NCI-H82 treated with DMSO at 0.1 percent for 48 hours (cell line): ENCODE measurements around the gene IPO11.

ENCODE experiments used
- DNase-seq: peaks from one replicate; lab custom pipeline; 2025; ENCODE audit not compliant: unreplicated experiment; lab: John Stamatoyannopoulos, UW

Gene IPO11

DNA sequence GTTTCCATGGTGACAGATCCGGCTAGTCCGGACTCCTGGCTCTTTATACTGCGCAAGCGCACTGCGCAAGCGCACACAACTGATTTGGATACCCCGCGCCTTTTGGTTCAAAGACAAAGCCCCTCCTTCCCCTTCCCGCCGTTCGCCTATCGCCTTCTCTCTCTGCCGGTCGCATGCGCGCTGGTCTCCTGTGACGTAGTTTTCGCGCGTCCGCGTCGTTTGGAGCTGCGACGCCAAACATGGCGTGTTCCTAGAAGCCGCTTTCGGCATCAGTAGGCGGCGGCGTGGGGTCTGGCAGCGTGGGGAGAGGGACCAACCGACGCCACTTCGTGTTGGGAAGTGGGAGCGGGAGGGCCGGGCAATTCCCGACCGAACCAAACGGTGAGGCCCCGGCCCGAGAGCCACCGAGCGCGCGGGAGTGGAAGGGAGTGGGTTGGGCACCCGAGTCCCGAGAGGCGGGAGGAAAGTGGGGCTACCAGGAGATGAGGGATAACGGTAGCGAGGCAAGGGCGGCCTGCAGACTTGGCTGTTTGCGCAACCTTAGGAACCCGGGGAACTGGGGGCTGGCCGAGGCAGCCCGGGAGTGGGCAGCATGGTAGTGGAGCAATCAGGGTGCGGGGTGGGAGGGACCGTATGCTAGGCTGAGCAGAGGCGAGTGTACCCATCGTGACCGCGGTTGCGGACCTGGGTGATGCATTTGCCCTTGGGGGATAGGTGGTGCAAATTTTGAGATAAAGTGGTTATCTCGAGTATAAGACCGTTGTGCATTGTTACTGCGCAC is at the start of gene IPO11:
IPO11 (plus strand) TSS at position 215 of the 781 bp plus-strand sequence. CDS start 24,517 bp downstream, outside the sequence.
- DNase-seq = peak; percentile 93

DNA sequence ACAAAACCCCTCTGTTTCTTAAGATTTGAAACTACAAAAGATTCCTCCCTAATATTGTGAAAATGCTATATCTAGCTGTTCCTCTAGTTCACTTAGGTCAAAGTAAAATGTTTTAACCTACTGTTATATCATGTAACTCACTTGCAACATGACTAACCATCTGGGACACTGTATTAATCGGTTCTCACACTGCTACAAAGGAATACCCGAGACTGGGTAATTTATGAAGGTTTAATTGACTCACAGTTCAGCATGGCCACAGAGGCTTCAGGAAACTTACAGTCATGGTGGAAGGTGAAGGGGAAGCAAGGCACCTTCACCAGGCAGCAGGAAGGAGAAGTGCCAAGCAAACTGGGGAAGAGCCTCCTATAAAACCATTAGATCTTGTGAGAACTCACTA is 43.5 kb upstream of the IPO11 start:
- no peak for DNase-seq

DNA sequence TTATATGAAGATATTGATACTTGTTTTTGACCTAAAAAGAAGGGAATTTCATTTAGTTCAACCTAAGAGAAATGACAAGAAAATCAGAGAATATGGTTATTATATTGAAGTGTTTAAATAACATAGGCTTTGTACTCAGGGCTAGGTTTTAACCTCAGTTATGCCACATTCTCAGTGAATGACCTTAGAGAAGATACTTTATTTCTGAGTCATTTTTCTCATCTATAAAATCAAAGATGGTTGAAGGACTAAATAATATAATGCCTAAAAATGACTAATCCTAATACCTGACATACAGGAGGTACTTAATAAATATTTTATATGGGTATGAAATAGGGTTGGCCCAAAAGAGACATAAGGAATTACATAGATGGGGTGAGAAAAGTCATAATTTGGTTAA is 41.2 kb upstream of the IPO11 start:
- no peak for DNase-seq

DNA sequence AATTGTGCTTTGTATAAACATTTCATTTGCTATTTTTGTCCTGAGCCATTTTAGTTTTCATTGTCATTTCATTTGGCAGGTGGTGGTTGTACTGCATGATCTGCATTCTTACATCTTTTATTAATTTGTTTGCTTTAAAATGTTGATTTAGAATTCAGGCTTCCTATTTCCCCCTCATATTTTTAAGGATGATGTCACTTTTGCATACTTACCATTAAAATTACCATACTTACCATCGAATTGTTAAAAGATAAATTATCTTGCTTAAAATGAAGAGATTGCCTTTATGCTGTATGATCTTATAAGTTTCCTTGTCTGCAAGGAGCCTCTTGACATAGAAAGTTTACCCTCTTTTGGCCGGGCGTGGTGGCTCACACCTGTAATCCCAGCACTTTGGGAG is 40.0 kb upstream of the IPO11 start:
- DNase-seq = no peak

DNA sequence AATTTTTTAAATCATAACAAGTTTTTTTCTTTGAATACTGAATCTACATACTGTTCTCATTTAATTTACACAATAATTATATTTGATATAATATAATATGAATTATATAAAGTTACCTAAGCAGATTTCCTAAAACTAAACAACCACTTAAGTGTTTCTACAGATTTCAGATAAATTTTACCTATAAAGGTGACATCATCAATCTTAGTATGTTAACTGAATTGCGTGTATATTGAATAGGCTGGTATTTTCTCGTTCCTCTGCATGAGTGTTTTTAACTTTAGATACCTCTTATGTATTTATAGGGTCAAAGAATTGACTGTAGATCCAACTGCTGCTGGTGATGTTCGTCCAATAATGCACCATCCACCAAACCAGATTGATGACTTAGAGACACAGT is 39.2 kb upstream of the IPO11 start:
- no peak for DNase-seq

DNA sequence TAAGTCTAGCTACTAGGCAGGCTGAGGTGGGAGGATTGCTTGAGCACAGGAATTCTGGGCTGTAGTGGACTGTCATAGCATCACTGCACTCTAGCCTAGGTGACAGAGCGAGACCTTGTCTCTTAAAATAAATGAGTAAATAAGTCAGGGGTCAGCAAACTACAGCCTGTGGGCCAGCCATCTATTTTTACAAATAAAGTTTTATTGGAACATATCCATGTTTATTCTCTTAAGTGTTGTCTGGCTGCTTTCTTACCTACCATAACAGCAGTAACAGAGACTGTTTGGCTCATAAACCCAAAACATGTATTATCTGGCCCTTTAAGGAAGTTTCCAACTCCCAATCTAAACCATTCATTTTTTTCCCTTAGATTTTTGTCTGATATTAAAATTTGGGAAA is 38.5 kb upstream of the IPO11 start:
- no peak for DNase-seq

DNA sequence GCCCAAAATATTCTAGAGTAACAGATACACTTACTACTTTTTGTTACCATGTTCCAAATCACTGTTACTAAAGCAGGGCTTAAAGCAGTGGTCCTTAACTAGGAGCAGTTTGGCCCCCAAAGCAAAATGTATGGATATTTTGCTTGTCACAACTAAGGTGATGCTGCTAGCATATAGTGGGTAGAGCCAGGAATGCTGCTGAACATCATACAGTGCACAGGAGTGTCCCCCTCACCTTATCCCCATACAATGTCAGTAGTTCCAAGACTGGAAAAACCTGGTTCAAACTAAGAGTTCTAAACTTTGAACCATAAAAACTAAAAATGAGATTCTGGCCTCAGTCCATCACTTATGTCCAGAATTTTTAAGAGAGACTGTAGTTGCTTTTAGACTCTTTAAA is 36.9 kb upstream of the IPO11 start:
- no peak for DNase-seq

DNA sequence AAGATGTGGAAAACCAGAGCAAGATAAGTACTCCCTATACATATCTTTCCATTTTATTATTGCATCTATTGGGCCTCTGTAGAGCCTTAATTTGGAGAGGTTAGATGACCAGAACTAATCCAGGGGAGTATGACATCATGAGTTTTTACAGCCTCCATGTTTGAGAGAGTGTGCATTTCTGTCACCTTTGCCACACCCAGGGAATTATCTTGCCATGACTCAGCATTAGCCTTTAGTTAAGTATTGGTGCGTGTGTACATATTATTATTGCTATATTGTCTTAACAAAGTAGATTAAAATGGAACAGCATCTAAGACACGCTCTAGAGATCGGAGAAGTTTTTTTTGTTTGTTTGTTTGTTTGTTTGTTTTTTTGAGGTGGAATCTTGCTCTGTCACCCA is 36.5 kb upstream of the IPO11 start:
- DNase-seq = no peak

DNA sequence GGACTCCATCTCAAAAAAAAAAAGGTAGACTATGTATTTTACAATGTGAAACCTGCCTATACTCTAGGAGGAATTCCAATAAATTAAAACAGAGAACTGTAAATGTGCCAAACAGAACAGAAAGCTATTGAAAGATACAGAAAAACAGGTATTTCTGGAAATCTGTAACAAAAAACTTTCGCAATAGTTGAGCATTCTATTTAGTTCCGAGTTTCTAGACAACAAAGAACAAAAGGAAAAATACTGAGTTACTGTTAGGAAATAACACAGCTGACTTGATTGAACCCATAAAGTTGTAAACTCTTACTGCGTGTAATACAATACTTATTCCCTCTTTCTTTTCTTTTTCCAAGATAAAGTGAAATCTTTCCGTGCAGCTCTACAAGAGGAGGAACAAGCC is 27.4 kb upstream of the IPO11 start:
- DNase-seq = no peak

DNA sequence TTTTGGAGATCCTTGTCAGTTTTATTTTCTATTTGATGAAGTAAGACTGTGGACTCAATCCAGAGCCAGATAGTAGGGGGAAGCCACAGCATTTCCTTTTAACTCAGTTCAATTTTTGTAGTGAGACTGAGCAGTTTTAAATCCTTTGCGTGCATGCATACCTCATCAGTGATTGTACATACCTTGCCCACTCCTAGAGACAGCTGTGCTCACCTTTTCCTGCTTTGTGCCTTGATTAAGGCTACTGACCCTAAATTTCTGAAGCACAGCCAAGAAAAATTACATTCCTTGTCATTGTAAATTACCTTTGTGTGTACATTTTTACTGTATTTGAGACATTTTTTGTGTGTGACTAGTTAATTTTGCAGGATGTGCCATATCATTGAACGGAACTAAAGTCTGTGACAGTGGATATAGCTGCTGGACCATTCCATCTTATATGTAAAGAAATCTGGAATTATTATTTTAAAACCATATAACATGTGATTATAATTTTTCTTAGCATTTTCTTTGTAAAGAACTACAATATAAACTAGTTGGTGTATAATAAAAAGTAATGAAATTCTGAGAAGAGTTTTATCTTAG is 26.7 kb upstream of the IPO11 start:
- no peak for DNase-seq

DNA sequence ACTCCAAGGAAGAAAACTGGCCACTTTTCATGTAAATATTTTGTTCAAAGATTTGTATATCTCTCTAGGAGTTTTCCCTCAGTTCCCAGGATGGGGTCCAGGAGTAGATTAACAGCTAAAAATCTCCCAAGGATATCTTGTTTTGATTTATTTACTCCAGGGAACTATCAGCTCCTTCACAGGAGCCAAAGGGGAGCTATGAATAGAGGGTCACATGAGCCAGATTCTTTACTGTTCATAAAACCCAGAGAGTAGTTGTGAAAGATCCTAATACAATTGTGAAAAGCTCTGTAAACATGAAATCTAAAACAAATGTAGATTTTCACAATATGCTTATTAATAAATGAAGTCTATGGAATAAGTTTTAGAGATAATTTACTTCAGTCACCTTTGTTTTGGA is 25.7 kb upstream of the IPO11 start:
- no peak for DNase-seq

DNA sequence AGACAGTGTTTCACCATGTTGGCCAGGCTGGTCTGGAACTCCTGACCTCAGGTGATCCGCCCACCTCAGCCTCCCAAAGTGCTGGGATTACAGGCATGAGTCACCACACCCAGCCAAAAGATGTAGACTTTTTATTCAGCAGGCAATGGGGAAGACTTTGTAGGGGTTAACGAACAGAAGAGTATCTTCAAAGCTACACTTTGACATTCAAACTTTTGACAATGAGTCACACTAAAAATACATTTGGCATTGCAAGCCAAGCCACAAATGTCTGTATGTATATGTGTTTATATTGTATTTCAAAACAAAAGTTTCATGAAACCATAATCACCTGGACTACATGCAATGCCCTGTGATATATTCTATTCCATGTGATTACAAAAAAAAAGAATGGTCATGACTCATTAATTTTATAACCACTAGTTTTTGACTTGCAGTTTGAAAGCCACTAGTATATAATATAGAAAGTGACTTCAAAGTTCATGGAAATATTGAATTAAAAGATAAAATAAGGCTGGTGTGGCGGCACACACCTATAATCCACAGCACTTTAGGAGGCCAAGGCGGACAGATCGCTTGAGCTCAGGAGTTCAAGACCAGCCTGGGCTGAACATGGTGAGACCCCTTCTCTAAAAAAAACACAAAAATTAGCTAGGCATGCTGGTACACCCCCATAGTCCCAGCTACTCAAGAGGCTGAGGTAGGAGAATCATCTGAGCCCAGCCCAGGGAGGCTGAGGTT is 17.2 kb upstream of the IPO11 start:
- DNase-seq = no peak

DNA sequence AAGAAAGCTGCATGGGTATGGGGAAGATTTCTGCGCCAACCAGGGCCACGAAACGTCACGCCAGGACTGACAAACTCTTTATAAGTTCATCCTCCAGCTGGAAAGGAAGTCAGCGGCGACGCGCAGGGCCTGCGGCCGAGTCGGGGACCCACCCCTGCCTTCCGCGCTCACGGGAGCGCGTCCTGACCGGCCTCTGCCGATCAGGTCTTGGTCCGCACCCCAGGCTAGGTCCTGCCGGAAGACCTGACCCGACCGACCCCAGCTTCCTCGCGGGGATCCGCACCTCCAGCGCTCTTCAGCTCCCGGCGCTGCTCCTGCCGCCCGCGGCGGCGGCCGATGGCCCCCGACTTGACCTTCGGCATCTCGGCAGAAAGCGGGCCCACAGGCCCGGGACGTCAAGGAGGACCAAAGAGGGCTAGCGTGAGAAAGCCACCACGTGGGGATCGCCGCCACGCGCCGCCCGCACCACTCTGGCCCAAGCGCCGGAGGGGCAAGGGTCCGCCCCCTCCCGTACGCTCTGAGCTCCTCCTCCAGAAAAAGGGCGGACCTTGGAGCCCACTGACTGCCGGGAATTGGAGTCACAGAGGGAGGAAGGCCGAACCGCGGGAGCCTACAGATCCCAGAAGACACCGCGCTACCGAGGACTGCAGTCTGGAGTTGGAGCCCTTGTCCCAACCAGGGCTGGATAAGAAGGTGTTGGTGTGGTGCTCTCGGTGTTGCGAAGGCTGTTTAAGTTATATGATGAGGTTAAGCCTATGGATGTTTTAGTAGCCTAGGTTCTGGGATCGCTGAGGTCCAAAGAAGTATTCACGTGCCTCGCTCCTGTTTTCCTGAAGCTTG is 8.9 kb upstream of the IPO11 start, which contains the start of gene DIMT1:
DIMT1 (minus strand) TSS at position 495 of the 840 bp plus-strand sequence; CDS start at position 362, 133 bp downstream.
- peak; percentile 94 for DNase-seq

DNA sequence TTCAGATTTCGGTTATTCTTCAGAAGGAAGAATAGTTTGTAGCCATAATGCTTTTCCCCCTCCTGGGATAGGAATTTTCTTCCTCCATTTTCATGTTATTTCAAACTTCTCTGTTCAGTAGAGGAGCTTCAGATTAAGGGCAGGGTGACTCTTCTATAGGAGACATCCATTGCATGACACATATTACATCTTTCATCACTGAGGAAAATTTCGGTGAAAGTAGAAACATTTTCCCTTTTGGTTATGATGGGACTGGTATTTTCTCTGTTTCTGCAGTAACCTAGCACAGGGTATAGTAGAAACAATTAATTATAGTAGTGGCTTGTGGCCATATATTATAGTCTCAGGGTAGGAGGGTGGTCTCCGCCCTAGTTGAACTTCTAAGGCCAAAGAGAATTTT is 1.1 kb downstream of the IPO11 start:
- DNase-seq = no peak

DNA sequence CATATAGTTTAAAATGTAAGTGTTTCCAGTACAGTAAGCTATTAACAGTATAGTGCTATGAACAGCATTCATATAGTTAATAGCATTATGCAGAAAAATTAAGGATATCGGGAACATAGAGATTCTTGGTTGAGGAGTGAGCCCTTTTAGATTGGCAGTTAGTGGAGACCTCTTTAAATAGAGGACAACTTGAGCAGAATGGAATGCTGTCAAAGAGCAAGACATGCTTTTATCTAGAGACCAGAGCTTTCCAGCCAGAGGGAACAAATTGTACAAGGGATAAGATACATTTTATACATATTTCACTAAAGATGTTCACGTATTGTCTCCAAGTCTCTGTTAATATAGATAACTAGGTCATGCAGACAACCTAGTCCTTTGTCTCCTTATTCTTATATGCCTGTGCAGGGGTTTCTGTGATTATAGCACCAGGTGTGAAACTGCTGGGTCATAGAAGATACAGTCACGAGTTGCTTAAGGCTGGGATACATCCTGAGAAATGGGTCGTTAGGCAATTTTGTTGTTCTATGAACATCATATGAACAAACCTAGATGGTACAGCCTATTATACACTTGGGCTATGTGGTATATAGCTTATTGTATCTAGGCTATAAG is 6.0 kb downstream of the IPO11 start:
- DNase-seq = no peak

DNA sequence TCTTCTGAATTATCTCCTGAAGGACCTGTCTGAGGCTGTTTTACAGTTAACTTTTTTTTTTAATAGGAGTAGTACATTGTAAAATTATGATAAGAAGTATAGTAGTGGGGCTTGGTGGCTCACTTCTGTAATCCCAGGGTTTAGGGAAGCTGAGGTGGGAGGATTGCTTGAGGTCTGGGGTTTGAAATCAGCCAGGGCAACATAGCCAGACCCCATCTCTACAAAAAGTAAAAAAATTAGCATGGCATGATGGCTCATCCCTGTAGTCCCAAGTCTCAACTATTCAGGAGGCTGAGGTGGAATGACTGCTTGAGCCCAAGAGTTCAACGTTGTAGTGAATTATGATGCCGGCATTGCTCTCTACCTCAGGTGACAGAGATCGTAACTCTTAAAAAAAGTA is 7.0 kb downstream of the IPO11 start:
- DNase-seq = no peak

DNA sequence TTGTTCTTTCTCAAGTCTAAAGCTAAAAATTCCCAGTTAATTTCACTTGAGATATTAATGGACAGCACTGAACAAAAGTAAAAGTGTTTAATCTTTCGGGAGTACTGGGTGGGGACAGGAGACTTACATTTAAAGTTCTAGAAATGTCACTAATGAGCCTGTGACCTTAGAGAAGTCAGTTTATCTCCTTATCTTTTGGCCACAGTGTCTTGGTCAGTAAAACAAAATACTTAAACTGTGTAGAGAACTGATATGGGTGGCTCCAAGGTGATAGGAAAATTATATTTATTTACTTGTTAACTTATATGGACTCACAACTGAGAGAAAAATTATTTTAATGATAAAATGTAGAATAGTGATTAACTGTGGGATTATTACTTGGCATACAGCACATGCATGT is 8.9 kb downstream of the IPO11 start:
- DNase-seq = no peak

DNA sequence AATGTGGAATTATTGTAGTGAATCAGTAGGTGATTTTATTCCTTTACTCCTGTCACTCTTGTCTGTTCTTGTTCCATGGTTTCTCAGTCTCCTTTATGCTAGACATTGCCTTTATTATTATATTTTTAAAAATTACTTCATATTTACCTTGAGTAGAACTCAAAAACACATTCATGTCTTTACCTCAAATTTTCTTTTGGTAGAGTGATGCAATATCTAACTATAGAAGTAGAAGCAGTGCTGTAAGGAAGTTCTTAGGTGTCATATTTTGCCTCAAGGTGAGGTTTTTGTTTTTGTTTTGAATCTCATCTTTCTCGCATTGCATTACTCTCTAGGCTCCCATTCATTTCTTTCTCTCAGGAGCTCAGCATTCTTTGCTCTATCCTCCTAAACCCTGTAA is 12.2 kb downstream of the IPO11 start:
- DNase-seq = no peak

DNA sequence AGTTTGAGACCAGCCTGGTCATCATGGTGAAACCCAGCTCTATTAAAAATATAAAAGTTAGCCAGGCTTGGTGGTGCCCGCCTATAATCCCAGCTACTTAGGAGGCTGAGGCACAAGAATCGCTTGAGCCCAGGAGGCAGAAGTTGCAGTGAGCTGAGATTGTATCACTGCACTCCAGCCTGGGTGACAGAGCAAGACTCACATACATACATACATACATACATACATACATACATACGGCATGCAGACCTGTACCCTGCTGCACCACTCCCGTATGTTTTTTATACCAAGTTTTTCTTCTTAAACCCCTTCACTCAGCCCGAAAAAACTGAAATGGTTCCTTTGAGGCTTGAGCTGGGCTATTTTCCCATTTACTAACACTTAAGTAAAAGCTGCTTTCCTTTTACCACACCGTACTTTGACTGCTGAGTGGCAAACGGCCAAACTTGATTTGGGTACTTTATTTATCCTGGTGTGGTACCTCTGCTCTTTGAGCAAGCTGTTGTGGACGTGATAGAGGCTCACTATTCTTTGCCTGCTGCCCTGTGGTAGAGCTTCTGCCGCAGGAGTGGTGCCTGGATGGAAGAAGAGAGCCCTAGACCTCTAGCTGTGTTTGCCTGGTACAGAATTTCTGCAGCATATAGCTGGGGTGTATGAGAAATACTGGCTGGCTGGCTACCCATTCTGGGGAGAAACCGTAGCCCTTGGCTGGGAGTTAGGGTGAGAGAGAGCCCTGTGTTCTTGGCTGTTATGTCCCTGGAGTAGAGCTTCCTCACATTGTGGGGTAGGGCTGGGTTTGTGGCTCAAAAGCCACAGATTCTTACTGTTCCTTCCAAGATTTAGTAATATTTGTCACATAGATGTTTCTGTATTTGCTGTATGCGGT is 19.4 kb downstream of the IPO11 start:
- no peak for DNase-seq

DNA sequence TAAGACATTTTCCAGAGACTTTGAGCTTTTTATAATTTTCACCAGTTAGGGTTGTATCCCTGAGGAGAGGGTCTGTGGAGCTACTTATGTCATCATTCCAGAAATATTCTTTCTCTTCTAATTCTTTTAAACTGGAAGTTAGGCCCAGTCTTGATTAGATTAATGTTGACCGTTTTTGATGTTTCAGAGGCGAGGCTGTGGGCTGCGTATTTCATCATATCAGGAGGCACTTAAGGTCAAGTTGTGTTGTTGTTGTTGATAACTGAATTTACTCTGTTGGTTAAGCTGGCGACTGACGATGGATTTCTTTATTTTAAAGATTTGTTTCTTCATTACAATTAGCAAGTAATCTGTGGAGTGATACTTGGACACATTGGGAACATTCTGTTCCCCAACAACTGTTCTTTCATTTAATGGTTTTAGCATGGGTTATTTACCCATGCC is 20.1 kb downstream of the IPO11 start:
- no peak for DNase-seq
